AG09309 (cell line): ENCODE measurements around the gene SNX10.
"Not testable (repeated sequence)": the region's sequence is repeated elsewhere in the genome, so short reads cannot be mapped to it uniquely, and the experiment has no call there.

Source experiments
- DNase-seq: peaks from one replicate; pipeline ENCODE4 v3.0.0-alpha.2; 2010; ENCODE audit warnings: low read depth
- H3K4me3 ChIP-seq: 2 replicates; pipeline ENCODE4 v1.5.1; 2011; ENCODE audit warnings: mild to moderate bottlenecking, low read depth, low read length, moderate library complexity; ENCODE audit not compliant: control insufficient read depth
- CTCF ChIP-seq: IDR thresholded peaks from 2 replicates; pipeline ENCODE4 v1.5.1; 2011; ENCODE audit warnings: mild to moderate bottlenecking, low read depth, low read length, inconsistent platforms; ENCODE audit not compliant: insufficient read depth, control insufficient read depth; ENCODE audit errors: missing control alignments

SNX10 gene

GRCh38 chr7:26286157-26286556 lies 5.5 kb upstream of the SNX10 start:
- no peak for DNase-seq
- no peak for TF ChIP-seq CTCF

GRCh38 chr7:26288126-26288525 lies 3.5 kb upstream of the SNX10 start:
- H3K4me3 ChIP-seq, DNase-seq: not testable (repeated sequence)

More at GRCh38 chr7:26286157-26286556, 5.5 kb upstream of the SNX10 start:
- H3K4me3 ChIP-seq, result no peak overlapping the region

- no peak for TF ChIP-seq CTCF
- no peak for DNase-seq
- H3K4me3 ChIP-seq, result no peak overlapping the region
These were observed 411 bp upstream of the SNX10 start for GRCh38 chr7:26291251-26291650.

GRCh38 chr7:26292768-26293560 lies 1.3 kb downstream of the SNX10 start:
- no peak for TF ChIP-seq CTCF
- DNase-seq, result no peak
- H3K4me3 ChIP-seq, result no peak overlapping the region

DNA sequence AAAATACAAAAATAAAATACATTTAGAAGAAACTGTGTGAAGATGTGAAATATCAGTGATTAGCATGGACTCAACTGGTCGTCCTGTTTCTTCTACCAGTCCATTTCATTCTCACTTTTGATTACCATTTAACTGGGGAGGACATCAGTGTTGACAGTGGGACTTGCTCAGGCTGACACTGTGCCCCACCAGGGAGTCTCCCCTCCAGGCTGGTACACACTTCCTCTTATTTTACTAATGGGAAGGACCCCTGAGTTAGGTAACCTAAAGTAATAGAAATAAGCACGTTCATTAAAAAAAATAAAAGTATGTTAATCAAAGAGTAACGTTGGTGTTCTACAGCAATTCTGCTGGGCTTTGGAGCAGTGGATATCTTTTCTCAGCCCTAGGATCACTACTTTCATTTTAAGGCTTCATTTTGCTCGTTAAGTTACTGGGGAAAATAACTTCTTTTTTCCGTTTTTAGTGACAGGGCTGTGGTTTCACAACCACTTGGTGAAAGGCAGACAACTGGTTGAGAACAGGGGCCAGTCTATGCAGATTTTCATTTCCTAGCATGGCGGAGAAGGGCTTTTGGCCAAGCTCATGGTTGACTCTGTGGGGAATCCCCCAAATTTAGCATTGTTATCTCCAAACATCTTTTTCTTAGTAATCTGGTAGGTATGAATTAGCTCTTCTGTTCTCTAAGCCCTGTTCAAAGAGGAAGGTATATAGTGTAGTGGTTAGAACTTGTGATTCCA lies 2.1 kb downstream of the SNX10 start:
- no peak for TF ChIP-seq CTCF
- H3K4me3 ChIP-seq, result no peak overlapping the region
- no peak for DNase-seq

- no peak for DNase-seq
- no peak overlapping the region for H3K4me3 ChIP-seq
- no peak for TF ChIP-seq CTCF
These were observed 3.4 kb downstream of the SNX10 start for GRCh38 chr7:26295015-26295414.

DNA sequence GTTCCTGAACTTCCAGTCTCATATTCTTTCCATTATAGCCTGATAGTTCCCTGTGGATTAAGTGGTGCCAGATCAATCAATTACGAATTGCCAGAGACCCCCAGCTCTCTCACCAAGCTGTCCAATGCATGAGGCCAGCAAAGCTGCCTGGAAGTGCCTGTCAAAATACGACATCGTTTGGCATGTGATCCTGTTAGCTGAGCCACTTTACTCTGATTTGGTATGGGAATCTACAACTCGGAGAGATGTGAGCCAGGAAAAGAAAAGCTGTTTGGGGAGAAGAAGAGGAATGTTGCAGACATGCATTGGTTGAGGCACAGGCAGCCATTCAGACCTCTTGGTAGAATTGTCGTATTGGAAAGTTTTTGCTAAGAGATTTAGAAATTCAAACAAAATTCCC lies 3.9 kb downstream of the SNX10 start:
- no peak for TF ChIP-seq CTCF
- DNase-seq, result no peak
- H3K4me3 ChIP-seq, result no peak overlapping the region
